ENCODE data around the gene CHMP4A. TPM values are rescaled to one million over a fixed set of nuclear protein-coding genes. Genes with fewer than 3 reads are reported as not detected.
A peak's percentile ranks its signal among the peaks of the same experiment; 100 is the strongest.

The CHMP4A gene
- total and polyA plus RNA-seq, 2 of the 13 experiments (the other 11 are each of a cell fraction or from before 2014, with no cell fraction given), result 83.6 to 113 TPM

GRCh38 chr14:24241829-24242443 lies 28.6 kb upstream of the CHMP4A start (continued):
- TF ChIP-seq AFF4 (CRISPR knock-in tag; IDR thresholded peaks at IDR 0.05) (no peak), ZBTB21 (CRISPR knock-in tag; IDR thresholded peaks at IDR 0.05) (0 out of 2 replicates have a peak, but pooled peaks have one; percentile 7), MBD4 (IDR thresholded peaks at IDR 0.05; ENCODE audit: borderline replicate concordance, low read length) (no peak), NCOA5 (CRISPR knock-in tag; IDR thresholded peaks at IDR 0.05) (0 out of 2 replicates have a peak, but pooled peaks have one; percentile 62), ZNF333 (CRISPR knock-in tag; IDR thresholded peaks at IDR 0.05; ENCODE audit: borderline replicate concordance) (peak; percentile 76; the same call in 1 of the 2 replicates), POLR2AphosphoS5 (IDR thresholded peaks at IDR 0.05; ENCODE audit: low read depth, low read length) (no peak), ZNF326 (CRISPR knock-in tag; IDR thresholded peaks at IDR 0.05; ENCODE audit: borderline replicate concordance) (peak; percentile 95), PHF8 (CRISPR knock-in tag; IDR thresholded peaks at IDR 0.05) (peak; percentile 86; the same call in 1 of the 2 replicates), ZC3H13 (CRISPR knock-in tag; IDR thresholded peaks at IDR 0.05) (no peak), TAF15 (IDR thresholded peaks at IDR 0.05; ENCODE audit: low read depth, low read length, poor library complexity, severe bottlenecking) (peak; percentile 60), TRIM24 (CRISPR knock-in tag; IDR thresholded peaks at IDR 0.05) (no peak), HNRNPLL (IDR thresholded peaks at IDR 0.05; ENCODE audit: low read depth, low read length, poor library complexity, severe bottlenecking) (peak; percentile 91), THAP11 (CRISPR knock-in tag; IDR thresholded peaks at IDR 0.05) (no peak), SNRNP70 (IDR thresholded peaks at IDR 0.05; ENCODE audit: low read depth, low read length) (no peak), CBFB (CRISPR knock-in tag; IDR thresholded peaks at IDR 0.05) (no peak), CHD4 (IDR thresholded peaks at IDR 0.05; ENCODE audit: borderline replicate concordance, low read length) (no peak), ELF1 (CRISPR knock-in tag; IDR thresholded peaks at IDR 0.05) (no peak), NR3C1 (CRISPR knock-in tag; IDR thresholded peaks at IDR 0.05) (peak; percentile 62; the same call in 1 of the 2 replicates), ZNF674 (CRISPR knock-in tag; IDR thresholded peaks at IDR 0.05; ENCODE audit: low read depth) (peak; percentile 59), HINFP (CRISPR knock-in tag; IDR thresholded peaks at IDR 0.05; ENCODE audit: low read depth) (peak; percentile 97), ZNF766 (CRISPR knock-in tag; IDR thresholded peaks at IDR 0.05; ENCODE audit: borderline replicate concordance) (no peak), ZNF782 (CRISPR knock-in tag; IDR thresholded peaks at IDR 0.05; ENCODE audit: borderline replicate concordance) (0 out of 2 replicates have a peak, but pooled peaks have one; percentile 51), ZNF367 (CRISPR knock-in tag; IDR thresholded peaks at IDR 0.05; ENCODE audit: borderline replicate concordance) (no peak), ZNF180 (CRISPR knock-in tag; IDR thresholded peaks at IDR 0.05; ENCODE audit: borderline replicate concordance, low read depth) (no peak; the same call in none of the 2 replicates), ZNF644 (CRISPR knock-in tag; IDR thresholded peaks at IDR 0.05; ENCODE audit: low read depth) (0 out of 2 replicates have a peak, but pooled peaks have one; percentile 7)

Data from HepG2 (cell line).